ENCODE data around the gene BPIFA2. TPM values are rescaled to one million over a fixed set of nuclear protein-coding genes. Genes with fewer than 3 reads are reported as not detected.

The BPIFA2 gene
- total RNA-seq, 1 experiment from 2014 or later = not detected

- H3K56ac ChIP-seq (ENCODE audit: insufficient read length, low read depth, low read length) = no peak overlapping the region
- H3K18ac ChIP-seq (ENCODE audit: insufficient read length, low read depth, low read length) = no peak overlapping the region
- no peak overlapping the region for H2BK5ac ChIP-seq (ENCODE audit: insufficient read length, low read length)
- peak; percentile 29 for DNase-seq
- H3K27ac ChIP-seq (ENCODE audit: insufficient read length, low read depth, low read length) = no peak overlapping the region
- H3K4ac ChIP-seq (ENCODE audit: low read depth, low read length) = no peak overlapping the region
- no peak overlapping the region for H2BK20ac ChIP-seq (ENCODE audit: low read depth, low read length, poor library complexity, severe bottlenecking)
- H3K23ac ChIP-seq (ENCODE audit: insufficient read length, low read depth, low read length) = no peak overlapping the region
- H3K27ac Mint-ChIP-seq = no peak overlapping the region
- no peaks in the 10 kb centered on the region for H4K20me1 ChIP-seq (ENCODE audit: control insufficient read depth, insufficient read depth, insufficient read length)
- H3K9me3 ChIP-seq (ENCODE audit: control insufficient read depth, low read depth, low read length) = no peaks in the 10 kb centered on the region
- peaks cover 22% of the 10 kb centered on the region for H3K27me3 Mint-ChIP-seq (ENCODE audit: low read depth)
- TF ChIP-seq CTCF (conservative IDR thresholded peaks at IDR 0.05) = peak; percentile 32; the same call in 1 of the 3 replicates
- H4K91ac ChIP-seq (ENCODE audit: insufficient read length, low read depth, low read length) = no peak overlapping the region
- no peak overlapping the region for H3K4me2 ChIP-seq (ENCODE audit: insufficient read depth, insufficient read length, low read length)
- no peaks in the 10 kb centered on the region for H3K79me2 ChIP-seq (ENCODE audit: insufficient read depth, low read length)
- no peaks in the 10 kb centered on the region for H3K27me3 ChIP-seq (ENCODE audit: insufficient read depth, low read length)
- H3K23me2 ChIP-seq (ENCODE audit: insufficient read length, low read depth, low read length, poor library complexity, severe bottlenecking) = no peaks in the 10 kb centered on the region
- no peak overlapping the region for H4K8ac ChIP-seq (replicated peaks; ENCODE audit: insufficient read length, low read depth, low read length)
- no peaks in the 10 kb centered on the region for H3K79me1 ChIP-seq (ENCODE audit: insufficient read depth, low read depth, low read length, poor library complexity, severe bottlenecking)
- H3K4me1 ChIP-seq (ENCODE audit: insufficient read depth, low read length) = no peaks in the 10 kb centered on the region
- H3K36me3 Mint-ChIP-seq (ENCODE audit: insufficient read depth in 1 of 3, low read depth in 3 of 3) = no peaks in the 10 kb centered on the region
- no peaks in the 10 kb centered on the region; a peak in 1 of 5 replicates for H3K9me3 Mint-ChIP-seq
- no peak overlapping the region for H3K9ac ChIP-seq (ENCODE audit: extremely low read depth, insufficient read length, low read length)
- no peaks in the 10 kb centered on the region for H3K4me1 Mint-ChIP-seq
- no peak overlapping the region for H2BK120ac ChIP-seq (ENCODE audit: low read depth, low read length, poor library complexity, severe bottlenecking)
- no peak overlapping the region for H2AFZ ChIP-seq (ENCODE audit: low read length)
- H3K14ac ChIP-seq (ENCODE audit: insufficient read depth, low read length) = no peak overlapping the region
- H2BK12ac ChIP-seq (ENCODE audit: insufficient read length, low read depth, low read length) = no peak overlapping the region
- H3K4me3 Mint-ChIP-seq = no peak overlapping the region
- WGBS (ENCODE audit: extremely low coverage, insufficient read length, low lambda C conversion rate) = no CpG with 5 or more reads among the region's 9 CpGs
- no peak overlapping the region for H4K5ac ChIP-seq (ENCODE audit: insufficient read length, low read depth, low read length)
- H3T11ph ChIP-seq (ENCODE audit: low read length) = no peak overlapping the region
- no peak overlapping the region for H2BK15ac ChIP-seq (ENCODE audit: low read depth, low read length)
- H2AK5ac ChIP-seq (ENCODE audit: insufficient read length, low read length) = no peak overlapping the region
These were observed 9.1 kb upstream of the BPIFA2 start for GRCh38 chr20:33158637-33159385.
